Stimulated activated CD8-positive, alpha-beta memory T cell treated with anti-CD3 and anti-CD28 coated beads, Interleukin-15, amount 100 ng/mL, for 4 hours (primary cell): ENCODE data around the gene CALCOCO1.

Source experiments
- DNase-seq, 2 donors: peaks; one replicate each; pipeline ENCODE4 v3.0.0-alpha.2; 2020; ENCODE audit warnings: low read depth in 2 of 2

Gene CALCOCO1

GRCh38 chr12:53660041-53660440 lies 67.2 kb downstream of the CALCOCO1 start:
- no peak for DNase-seq

GRCh38 chr12:53659571-53659981 lies 67.7 kb downstream of the CALCOCO1 start:
- no peak for DNase-seq

GRCh38 chr12:53659011-53659551 lies 68.2 kb downstream of the CALCOCO1 start:
- no peak for DNase-seq
